Non-pigmented ciliary epithelial cell (primary cell): ENCODE data around the gene KANSL1.

Source experiments
- DNase-seq: peaks from one replicate; pipeline ENCODE4 v3.0.0-alpha.2; 2010; ENCODE audit warnings: low read depth

Gene KANSL1

DNA sequence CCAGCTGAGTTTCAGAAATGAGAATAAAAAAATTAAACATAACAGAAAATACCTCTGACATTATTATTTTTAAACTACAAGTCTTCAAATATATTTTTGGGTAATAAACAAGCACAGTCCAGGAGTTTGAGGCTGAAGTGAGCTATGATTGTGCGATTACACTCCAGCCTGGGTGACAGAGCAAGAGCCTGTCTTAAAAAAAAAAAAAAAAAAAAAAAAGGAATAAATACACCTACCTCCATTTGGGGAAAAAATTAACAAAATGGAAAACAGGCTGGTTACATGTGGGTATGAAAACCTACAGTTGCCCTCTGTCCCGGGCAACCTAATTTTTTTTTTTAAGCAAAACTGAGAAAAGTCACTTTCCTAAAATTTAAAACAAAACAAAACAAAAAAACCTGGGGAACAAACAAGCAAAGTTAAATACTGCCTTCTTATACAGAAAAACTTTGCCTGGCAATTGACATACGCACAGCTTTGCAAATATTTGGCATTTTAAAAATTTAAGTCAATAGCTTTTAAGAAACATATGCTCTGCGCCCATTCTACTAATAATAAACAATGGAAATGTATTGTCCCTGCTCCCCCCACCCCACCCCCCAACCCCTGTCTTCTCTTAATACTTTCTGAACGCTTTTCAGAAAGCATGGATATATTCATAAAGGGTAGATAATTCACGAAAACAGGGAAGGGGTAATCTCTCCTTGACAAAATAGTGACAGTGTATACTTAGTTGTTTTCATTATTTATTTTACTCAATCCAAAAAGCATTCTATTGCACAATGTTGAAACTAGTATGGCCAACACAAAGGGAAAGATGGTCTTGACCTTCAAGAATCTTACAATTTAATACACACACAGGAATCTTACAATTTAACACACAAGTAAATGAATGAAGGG is 112.9 kb downstream of the KANSL1 start:
- DNase-seq, result no peak

DNA sequence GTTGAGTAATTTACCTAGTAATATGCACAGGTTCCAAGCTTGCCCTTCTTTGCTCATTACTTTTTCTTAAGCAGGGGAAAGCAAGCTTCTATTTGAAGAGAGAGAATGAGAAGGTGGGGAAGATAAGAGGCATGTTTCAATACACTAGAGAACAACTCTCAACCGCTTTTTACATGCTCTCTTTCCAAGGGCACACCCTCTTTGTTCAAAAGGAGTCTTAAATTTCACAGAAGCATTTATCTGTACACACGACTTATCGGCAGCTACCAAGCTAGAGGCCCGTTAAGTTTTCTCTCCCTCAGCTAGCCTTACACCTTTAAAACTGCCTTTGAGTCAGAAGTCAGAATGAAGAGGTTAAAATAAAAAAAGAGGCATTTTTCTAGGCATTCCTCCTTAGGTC is 114.6 kb downstream of the KANSL1 start:
- no peak for DNase-seq

DNA sequence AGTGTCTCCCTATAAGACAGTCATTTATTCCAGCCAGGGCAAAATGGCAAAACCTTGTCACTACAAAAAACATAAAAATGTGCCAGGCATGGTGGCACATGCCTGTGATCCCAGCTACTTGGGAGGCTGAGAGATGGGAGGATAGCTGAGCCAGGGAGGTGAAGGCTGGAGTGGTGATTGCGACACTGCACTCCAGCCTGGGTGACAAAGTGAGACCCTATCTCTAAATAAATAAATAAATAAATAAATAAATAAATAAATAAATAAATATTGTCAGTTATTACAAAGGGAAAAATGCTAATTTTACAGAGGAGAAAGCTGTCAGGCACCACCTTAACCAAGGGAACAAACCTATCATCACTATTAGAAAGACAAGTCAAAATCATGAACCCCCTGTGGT is 118.7 kb downstream of the KANSL1 start:
- no peak for DNase-seq

DNA sequence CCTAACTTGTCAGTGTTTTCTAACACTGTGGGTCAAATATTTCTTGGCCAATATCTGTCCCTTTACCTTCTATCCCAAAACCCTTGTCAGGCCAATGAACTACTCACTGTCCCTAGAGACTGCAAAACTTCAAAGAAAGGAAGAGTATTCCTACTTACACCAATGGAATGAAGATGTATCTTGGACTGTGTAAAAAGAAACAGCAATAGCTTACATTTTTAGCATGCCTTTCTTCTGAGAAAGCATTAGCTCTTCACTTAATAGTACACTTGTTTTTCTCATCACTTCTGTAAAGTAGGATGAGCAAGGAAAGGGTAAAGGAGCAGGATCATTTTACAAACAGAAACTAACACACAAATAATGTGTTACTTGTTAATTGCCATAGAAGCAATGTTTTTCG is 120.2 kb downstream of the KANSL1 start:
- DNase-seq, result peak; percentile 35

DNA sequence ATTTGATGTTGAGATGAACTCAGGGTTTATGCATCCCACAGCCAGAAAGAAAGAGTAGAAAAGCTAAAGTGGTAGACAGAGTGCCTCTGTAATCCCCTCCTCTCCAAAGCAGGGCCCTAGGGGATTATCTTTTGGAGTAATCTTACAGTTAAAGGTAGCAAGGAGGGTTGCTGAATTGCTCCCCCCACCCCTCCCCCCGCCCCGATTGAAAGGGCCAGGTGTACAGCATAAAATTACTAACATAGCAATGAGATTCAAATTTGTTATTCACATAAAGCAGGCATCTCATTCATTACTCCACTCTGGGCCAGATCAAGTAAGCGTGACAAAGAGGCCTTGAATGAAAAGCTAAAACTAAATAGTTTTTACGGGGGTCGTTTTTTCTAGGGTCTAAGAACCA is 121.4 kb downstream of the KANSL1 start:
- no peak for DNase-seq

DNA sequence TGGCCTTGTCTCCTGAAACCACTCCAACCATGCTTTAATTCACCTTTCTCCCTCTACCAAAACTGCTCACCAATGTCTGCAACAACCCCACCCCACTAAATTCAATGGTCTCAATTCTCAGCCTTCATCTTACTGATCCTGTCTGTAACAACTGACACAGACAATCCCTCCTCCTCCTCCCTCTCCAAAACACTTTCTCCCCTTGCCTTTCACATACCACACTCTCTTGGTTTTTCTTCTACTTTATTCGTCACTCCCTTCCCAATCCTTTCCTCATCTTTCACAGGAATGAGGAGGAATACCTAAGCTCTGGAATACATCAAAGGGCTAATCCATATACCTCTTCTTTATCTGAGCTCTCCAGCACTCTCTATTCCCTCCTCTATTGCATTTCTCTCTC is 128.8 kb downstream of the KANSL1 start:
- DNase-seq, result no peak

DNA sequence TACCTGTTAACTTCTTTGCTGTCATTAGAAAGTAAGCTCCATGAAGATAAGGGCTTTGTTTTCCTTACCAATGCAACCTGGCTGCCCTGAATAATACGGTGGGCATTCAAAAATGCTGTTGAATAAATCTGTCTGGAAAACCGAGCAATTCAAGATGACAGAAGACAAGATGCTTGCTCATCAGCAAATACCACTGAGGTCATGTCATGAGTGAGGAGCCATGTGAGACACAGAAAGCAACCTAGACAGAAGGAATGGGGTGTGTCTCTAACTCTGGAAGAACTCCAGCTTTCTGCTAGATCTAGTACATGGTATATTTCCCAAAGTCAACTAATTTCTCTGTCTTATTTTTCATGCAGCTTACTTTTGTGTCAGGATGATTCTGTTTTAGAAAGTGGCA is 130.0 kb downstream of the KANSL1 start:
- DNase-seq, result peak; percentile 68

DNA sequence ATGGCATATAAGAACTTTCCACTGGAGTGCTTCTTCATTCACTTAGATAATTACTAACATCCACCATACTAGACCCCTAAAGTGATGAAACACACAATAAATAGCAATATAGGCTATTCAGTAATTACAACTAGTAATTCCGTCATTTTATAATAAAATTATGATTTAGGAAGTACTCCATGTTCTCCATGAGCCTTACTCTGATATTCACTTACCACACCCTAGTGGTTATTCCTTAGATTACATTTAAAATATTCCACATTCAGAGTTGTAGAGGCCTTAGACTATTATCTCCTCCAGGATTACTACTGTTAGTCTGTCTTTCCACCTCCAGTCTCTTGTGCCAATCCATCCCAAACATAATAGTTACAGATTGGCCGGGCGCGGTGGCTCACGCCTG is 131.8 kb downstream of the KANSL1 start:
- no peak for DNase-seq

DNA sequence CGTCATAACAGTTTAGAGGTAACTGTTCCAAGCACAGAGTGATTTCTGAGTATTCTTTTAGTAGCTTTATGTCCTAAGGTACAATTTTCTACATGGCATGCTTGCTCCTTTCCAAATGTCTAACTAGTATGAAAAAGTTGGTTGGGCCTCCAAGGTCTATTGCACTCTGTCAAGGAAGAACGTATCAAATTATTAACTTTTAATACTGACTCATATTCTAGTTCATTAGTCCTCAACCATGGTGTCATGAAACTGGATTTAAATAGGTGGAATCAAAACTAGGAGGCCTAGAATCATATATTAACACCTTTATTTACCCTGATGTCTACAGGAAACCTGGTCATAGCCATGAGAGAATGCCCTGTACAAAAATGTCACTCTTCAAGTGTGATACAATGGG is 132.8 kb downstream of the KANSL1 start:
- no peak for DNase-seq

DNA sequence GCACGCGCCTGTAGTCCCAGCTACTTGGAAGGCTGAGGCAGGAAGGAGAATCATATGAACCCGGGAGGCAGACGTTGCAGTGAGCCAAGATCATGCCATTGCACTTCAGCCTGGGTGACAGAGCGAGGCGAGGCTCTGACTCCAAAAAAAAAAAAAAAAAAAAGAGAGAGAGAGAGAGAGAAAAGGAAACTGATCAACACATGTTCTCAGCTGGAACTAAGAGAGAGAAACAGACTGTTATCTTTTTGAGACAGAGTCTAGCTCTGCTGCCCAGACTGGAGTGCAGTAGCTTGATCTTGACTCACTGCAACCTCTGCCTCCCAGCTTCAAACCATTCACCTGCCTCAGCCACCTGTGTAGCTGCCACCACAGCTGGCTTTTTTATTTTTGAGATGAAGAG is 133.7 kb downstream of the KANSL1 start:
- no peak for DNase-seq

DNA sequence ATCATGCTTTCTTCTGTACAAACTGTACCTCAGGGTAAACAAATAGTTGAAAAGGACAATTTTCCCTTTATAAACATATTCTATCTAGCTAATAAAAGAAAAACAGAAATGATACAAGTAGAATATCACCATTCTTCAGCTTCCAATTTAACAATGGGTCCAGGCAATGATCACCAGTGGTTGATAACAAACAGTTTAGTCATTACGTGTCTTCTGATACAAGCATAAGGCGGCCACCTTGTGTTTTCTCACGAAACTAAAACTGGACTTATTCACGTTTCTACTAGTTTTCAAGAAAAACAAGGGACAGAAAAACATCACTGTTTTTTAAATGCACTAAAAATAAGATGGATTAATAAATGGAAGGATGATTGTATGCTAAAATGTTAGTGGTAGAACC is 135.9 kb downstream of the KANSL1 start:
- no peak for DNase-seq

DNA sequence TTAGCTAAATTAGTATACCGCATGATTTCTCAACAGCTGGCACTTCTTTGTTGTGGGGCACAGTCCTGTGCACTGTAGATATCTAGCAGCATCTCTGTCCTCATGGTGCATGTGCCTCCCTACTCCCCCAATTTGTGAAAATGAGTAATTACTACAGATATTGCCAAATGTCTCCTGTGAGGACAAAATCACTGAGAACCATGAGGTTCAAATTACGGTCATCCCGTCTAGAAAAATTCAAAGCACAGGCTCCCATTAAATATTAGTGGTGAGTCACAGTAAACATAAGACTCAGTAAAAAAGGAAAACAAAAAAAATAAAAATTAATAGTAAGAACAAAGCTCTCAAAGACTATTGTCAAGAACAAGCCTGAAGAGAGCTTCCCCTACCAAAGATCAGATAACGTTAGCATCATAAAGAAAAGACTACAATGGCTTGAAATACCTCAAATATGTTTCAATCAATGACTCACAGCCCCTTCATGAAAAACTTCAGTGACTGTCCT is 136.4 kb downstream of the KANSL1 start:
- peak; percentile 37 for DNase-seq

DNA sequence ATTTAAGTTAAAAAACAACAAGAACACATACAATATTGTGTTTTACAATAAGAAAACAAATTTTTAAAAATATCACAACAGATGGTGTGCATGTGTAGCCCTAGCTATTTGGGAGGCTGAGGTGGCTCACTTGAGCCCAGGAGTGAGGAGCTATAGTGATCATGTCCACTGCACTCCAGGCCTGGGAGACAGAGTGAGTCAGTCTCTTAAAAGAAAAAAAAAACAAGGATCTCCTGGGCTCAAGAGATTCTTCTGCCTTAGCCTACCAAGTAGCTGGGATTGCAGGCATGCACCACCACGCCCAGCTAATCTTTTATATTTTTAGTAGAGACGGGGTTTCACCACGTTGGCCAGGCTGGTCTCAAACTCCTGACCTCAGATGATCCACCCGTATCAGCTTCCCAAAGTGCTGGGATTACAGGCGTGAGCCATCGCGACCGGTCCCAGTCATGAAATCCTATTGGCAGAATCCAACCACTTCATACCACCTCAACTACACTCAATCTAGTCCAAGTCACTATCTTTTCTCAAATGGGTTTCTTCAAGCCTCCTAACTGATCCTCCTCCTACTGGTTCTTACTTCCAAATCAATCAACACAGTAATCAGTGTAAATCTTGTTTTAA is 139.2 kb downstream of the KANSL1 start:
- DNase-seq, result no peak

DNA sequence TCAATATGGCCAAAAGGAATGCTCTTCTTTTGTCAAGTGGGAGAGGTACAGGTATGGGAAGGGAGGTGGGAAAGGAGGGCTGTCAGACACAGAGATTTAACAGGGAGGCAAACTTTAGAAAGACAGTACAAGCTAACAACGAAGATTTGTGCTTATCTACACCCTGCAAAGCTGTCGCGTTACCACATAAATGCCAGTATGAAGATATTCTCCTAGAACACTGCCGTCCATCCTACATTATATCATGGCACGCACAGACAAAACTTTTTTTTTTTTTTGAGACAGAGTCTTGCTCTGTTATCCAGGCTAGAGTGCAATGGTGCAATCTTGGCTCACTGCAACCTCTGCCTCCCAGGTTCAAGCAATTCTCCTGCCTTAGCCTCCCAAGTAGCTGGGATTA is 143.6 kb downstream of the KANSL1 start:
- DNase-seq, result no peak

DNA sequence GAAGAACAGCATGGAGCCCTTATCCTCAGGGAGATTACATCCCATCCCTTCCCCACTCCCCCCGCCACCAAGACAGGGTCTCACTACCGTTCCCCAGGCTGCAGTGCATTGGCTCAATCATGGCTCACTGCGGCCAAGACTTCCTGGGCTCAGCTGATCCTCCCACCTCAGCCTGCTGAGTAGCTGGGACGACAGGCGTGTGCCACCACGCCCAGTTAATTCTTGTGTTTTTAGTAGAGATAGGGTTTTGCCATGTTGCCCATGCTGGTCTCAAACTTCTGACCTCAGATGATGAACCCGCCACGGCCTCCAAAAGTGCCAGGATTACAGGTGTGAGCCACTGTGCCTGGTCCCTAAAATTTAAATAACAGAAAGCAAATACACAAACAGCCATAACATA is 145.4 kb downstream of the KANSL1 start:
- no peak for DNase-seq

DNA sequence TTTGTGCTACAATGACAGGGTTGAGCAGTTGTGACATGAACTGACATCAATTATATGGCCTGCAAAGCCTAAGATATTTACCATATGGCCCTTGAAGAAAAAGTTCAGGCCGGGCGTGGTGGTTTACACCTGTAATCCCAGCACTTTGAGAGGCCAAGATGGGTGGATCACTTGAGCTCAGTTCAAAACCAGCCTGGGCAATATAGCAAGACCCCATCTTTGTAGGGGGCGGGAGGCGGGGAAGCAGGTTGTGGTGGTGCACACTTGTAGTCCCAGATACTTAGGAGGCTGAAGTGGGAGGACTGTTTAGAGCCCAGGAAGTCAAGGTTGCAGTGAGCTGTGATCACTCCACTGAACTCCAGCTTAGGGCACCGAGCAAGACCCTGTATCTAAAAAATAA is 145.8 kb downstream of the KANSL1 start:
- no peak for DNase-seq

DNA sequence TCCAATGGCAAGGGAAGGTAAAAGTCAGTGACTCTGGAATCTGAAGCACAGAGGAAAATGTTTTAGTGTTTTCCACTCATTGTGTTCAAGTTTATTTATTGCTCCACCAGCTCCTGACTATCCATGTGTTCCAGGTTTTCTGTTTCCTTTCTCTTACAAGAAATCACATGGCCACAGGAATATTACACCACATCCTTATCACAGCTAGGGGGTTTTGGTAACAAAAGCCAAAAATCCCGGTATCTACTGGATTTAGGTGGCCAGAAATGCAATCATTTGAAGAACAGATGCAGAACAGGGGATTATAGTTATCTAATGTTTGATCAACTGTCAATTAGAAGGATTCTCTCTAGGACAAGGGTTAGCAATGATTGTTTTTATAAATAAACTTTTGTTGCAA is 146.3 kb downstream of the KANSL1 start:
- DNase-seq, result no peak

DNA sequence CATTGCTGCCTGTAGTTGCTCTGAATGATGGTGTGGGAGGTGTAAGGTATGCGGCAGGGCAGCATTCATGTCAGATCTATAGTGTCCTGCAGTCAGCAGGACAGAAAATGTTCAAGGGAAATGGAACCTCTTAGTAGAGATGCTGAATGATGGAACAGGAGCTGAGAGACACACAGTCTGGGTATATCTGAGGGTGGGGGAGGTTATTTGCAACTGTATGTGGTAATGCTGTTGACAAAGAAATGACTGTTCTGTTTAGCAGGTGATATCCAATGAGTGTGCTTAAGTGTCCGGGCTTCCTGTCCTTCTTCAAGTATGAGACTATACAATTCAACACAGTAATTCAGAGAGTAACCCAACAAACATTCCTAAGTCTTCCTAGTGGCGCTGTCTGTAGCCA is 147.6 kb downstream of the KANSL1 start:
- no peak for DNase-seq

DNA sequence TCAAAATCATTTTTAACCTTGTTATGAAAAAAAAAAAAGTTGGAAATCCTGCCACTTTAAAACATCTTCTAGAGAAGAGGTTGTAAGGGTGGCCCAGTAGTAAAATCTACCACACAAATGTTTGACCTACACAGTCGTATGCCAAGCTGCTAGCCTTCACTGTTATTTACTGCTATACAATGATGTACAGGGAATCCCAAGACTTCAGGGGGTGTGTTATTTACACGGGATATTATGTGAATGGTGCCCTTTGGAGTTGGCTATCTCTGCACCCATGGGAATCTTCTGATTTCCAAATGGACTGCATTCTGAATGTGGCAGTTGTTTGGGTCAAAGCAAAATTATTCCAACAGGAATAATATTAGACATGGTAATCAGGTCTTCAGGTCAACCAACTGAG is 148.2 kb downstream of the KANSL1 start:
- no peak for DNase-seq

DNA sequence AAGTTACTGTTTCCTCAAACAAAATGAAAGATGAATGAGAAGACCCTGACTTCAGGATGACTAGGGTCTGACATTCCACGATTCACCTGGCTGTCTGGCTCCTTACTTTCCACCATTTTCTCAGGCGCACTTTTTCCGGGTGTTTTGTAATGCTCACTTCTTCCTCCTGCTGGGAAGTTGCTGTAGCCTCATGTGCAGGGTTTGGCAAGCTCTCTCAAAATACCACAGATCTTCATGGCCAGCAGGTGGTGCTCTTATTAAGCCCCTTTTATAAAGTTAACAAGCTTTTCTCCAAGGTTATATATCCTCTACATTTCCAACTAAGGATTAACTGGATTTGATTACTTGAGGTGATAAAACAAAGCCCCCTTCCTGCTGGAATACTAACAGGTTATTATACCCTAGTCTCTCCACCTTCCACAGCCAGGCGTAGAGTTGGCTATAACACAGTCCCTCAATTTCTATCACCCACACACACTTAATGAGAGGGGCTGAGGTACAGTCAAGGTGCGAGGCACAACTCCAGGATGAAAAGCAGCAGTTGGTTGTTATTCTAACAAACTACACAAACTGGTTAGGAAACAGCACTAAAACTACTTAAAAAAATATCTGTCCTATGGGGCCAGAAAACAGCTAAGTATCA is 148.8 kb downstream of the KANSL1 start:
- peak; percentile 81 for DNase-seq

DNA sequence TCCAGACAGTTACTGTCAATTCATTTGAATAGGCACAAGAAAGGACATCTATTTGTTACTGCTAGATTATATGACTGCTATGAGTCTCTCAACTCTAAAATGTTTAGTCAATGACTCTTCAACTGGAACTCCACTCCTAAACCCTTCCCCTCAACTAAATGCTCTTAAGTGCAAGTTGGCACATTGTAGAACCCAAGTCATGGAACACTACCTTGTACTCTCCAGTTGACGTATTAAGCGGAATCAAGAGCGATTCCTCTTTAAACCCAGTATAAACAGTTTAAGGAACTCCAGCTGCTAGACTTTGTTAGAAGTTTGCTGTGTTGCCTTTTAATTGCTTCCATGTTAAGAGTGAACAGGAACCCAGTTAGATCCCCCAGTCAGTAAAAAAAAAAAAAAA is 149.6 kb downstream of the KANSL1 start:
- no peak for DNase-seq

DNA sequence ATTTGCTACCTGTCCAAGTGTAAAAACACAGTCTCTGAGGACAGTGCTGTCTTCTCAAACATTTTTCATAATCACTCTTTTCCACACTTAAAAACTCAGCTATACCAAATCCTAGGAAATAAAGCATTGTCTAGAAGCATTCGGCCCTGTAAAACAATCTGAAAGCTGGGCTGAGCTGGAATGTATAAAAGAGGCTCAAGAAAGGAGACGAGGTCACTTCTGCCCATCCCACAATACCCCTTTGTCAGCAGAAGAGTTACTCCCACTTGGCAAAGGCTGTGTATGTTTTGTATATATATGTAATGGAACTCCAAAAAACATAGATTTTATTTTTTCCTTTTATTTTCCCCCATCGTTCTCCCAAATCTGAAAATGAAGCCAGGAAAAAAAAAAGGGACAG is 150.3 kb downstream of the KANSL1 start:
- no peak for DNase-seq

DNA sequence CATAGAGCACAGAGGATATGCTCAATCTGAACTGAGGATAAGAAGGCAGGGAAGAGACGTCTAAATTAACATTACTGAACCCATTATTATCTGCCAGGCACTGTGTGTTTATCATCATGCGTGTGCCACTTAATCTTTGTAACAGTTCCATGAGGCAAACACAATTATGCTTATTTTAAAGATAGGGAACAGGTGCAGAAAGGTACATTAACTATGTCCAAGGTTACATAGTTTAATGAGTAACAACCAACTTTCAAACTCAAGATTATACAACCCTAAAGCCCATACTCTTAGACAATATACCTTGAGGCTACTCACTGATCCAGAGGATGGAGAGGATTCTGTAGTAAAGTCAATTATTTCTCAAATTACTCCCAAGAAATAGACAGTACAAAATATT is 151.0 kb downstream of the KANSL1 start:
- DNase-seq, result no peak
